Liver (tissue), 9 donors: ENCODE measurements around the gene PHGDH. TPM values are rescaled to one million over a fixed set of nuclear protein-coding genes. Genes with fewer than 3 reads are reported as not detected.

Experiments used
- DNase-seq: peaks from one replicate; pipeline ENCODE4 v3.0.0-alpha.2; 2017; ENCODE audit warnings: low spot score
- H3K27ac ChIP-seq, 2 donors: one replicate each; pipeline ENCODE4 v1.7.0; 2013; ENCODE audit warnings: inconsistent platforms in 2 of 2, low read length in 2 of 2, control low read depth in 1 of 2, low read depth in 1 of 2, mild to moderate bottlenecking in 1 of 2
- H3K27me3 ChIP-seq, 4 donors: one replicate each; pipeline versions ENCODE4 v1.6.1 to v1.7.0; 2013; ENCODE audit warnings: low read length in 3 of 4, inconsistent platforms in 1 of 4, mild to moderate bottlenecking in 1 of 4, moderate library complexity in 1 of 4; ENCODE audit not compliant: control insufficient read depth in 4 of 4, insufficient read depth in 4 of 4
- H3K36me3 ChIP-seq, 4 donors: one replicate each; pipeline versions ENCODE4 v1.6.1 to v1.7.0; 2013; ENCODE audit warnings: low read length in 3 of 4, mild to moderate bottlenecking in 3 of 4, low read depth in 1 of 4, moderate library complexity in 1 of 4; ENCODE audit not compliant: control insufficient read depth in 4 of 4, insufficient read depth in 3 of 4
- H3K4me1 ChIP-seq, 4 donors: one replicate each; pipeline versions ENCODE4 v1.6.1 to v1.7.0; 2013; ENCODE audit warnings: low read length in 3 of 4, mild to moderate bottlenecking in 3 of 4, moderate library complexity in 1 of 4; ENCODE audit not compliant: control insufficient read depth in 4 of 4, insufficient read depth in 4 of 4
- H3K4me3 ChIP-seq, 3 donors: one replicate each; pipeline versions ENCODE4 v1.6.1 to v1.7.0; 2013; ENCODE audit warnings: low read length in 3 of 3, control low read depth in 1 of 3, low read depth in 1 of 3, mild to moderate bottlenecking in 1 of 3
- H3K9ac ChIP-seq, 2 donors: one replicate each; pipeline ENCODE4 v1.7.0; 2013; ENCODE audit warnings: low read length in 2 of 2, mild to moderate bottlenecking in 2 of 2, moderate library complexity in 2 of 2, control low read depth in 1 of 2, low read depth in 1 of 2
- H3K9me3 ChIP-seq, 4 donors: one replicate each; pipeline versions ENCODE4 v1.6.1 to v1.7.0; 2013; ENCODE audit warnings: low read length in 3 of 4; ENCODE audit not compliant: control insufficient read depth in 4 of 4
- ATF3 ChIP-seq: IDR thresholded peaks from 2 replicates; pipeline ENCODE4 v1.6.1; 2016; ENCODE audit warnings: antibody characterized with exemption
- CTCF ChIP-seq: fragments of 150-350 bp; IDR thresholded peaks from 2 replicates; pipeline ENCODE4 v1.5.1; 2017; ENCODE audit warnings: improper control_type of control experiment, low read depth, low read length; ENCODE audit not compliant: missing input control
- EGR1 ChIP-seq, 2 donors: IDR thresholded peaks; 2 replicates each; pipeline ENCODE4 v1.6.1; 2016 to 2018; ENCODE audit warnings: antibody characterized with exemption in 2 of 2, low read depth in 2 of 2
- FOXA1 ChIP-seq: IDR thresholded peaks from 2 replicates; pipeline ENCODE4 v1.6.1; 2016; ENCODE audit warnings: antibody characterized with exemption
- FOXA2 ChIP-seq: IDR thresholded peaks from 2 replicates; pipeline ENCODE4 v1.6.1; 2016; ENCODE audit warnings: antibody characterized with exemption
- GABPA ChIP-seq, 2 donors: IDR thresholded peaks in 1 of 2; conservative IDR thresholded peaks in 1 of 2; 2 replicates each; pipeline ENCODE4 v1.6.1; 2016; ENCODE audit warnings: antibody characterized with exemption in 2 of 2, mild to moderate bottlenecking in 1 of 2, moderate library complexity in 1 of 2
- HNF4A ChIP-seq, 2 donors: conservative IDR thresholded peaks; 2 replicates each; pipeline ENCODE4 v1.6.1; 2016; ENCODE audit warnings: antibody characterized with exemption in 2 of 2, mild to moderate bottlenecking in 2 of 2
- HNF4G ChIP-seq: IDR thresholded peaks from 2 replicates; pipeline ENCODE4 v1.6.1; 2016; ENCODE audit warnings: antibody characterized with exemption
- JUND ChIP-seq, 2 donors: IDR thresholded peaks; 2 replicates each; pipeline ENCODE4 v1.6.1; 2016; ENCODE audit warnings: antibody characterized with exemption in 2 of 2
- MAX ChIP-seq: IDR thresholded peaks from 2 replicates; pipeline ENCODE4 v1.6.1; 2016; ENCODE audit warnings: antibody characterized with exemption
- NR2F2 ChIP-seq: IDR thresholded peaks from 2 replicates; pipeline ENCODE4 v1.6.1; 2016; ENCODE audit warnings: antibody characterized with exemption
- RAD21 ChIP-seq, 2 donors: IDR thresholded peaks; 2 replicates each; pipeline ENCODE4 v1.6.1; 2016; ENCODE audit warnings: antibody characterized with exemption in 2 of 2, mild to moderate bottlenecking in 2 of 2
- REST ChIP-seq: IDR thresholded peaks from 2 replicates; pipeline ENCODE4 v1.6.1; 2016; ENCODE audit warnings: antibody characterized with exemption, mild to moderate bottlenecking
- RXRA ChIP-seq, 2 donors: IDR thresholded peaks; 2 replicates each; pipeline ENCODE4 v1.6.1; 2017 to 2018; ENCODE audit warnings: antibody characterized with exemption in 2 of 2, mild to moderate bottlenecking in 1 of 2
- SP1 ChIP-seq: IDR thresholded peaks from 2 replicates; pipeline ENCODE4 v1.6.1; 2018; ENCODE audit warnings: antibody characterized with exemption, mild to moderate bottlenecking
- TAF1 ChIP-seq: conservative IDR thresholded peaks from 2 replicates; pipeline ENCODE4 v1.6.1; 2016; ENCODE audit warnings: antibody characterized with exemption, mild to moderate bottlenecking
- YY1 ChIP-seq: IDR thresholded peaks from 2 replicates; pipeline ENCODE4 v1.6.1; 2016; ENCODE audit warnings: antibody characterized with exemption, mild to moderate bottlenecking
- ZBTB33 ChIP-seq: IDR thresholded peaks from 2 replicates; pipeline ENCODE4 v1.6.1; 2016; ENCODE audit warnings: antibody characterized with exemption
- WGBS: extraction: QIAGEN DNeasy Blood & Tissue Kit; methylation state at CpG from one replicate; pipeline ENCODE4 v1.1.7; 2013; 5-methylcytosine and 5-hydroxymethylcytosine counted together
- polyA plus RNA-seq, 2 donors: library from polyadenylated mRNA; stranded (reverse) in 1 of 2; unstranded in 1 of 2; fragments of 200-250 nt in 1 of 2; fragments of >200 nt in 1 of 2; fragmentation: Nextera tagmentation in 1 of 2; extraction: Ambion mirVana in 1 of 2; gene quantifications; one replicate each; pipeline versions ENCODE4 v1.2.1 to v1.2.3, GENCODE V29; 2013 to 2015
- total RNA-seq, 2 donors: library from RNA; depleted of rRNA; stranded (reverse); fragments of >200 nt; gene quantifications; one replicate each; pipeline ENCODE4 v1.2.3, GENCODE V29; 2014
- donor health status: healthy.
- donor health status: healthy.
- donor health status: healthy.
- donor health status: healthy.
- donor health status: healthy.

The PHGDH gene
- total and polyA plus RNA-seq, 4 donors: 48.0 to 178 (median 80.5) TPM

GRCh38 chr1:119731060-119731459, 19.3 kb downstream of the PHGDH start:
- Histone ChIP-seq H3K9me3 (no peaks in the 10 kb centered on the region), H3K36me3 (peaks cover 0 to 19% (median 6%) of the 10 kb centered on the region in 4 donors), H3K4me1 (peaks cover 10 to 70% (median 47%) of the 10 kb centered on the region in 4 donors), H3K9ac (no peak overlapping the region), H3K27ac (no peak overlapping the region), H3K27me3 (no peaks in the 10 kb centered on the region), H3K4me3 (no peak overlapping the region)
- 89% methylated on average over 5 of the region's 5 CpGs for WGBS
- no peak for TF ChIP-seq SP1
- no peak for DNase-seq

GRCh38 chr1:119731741-119732430, 20.2 kb downstream of the PHGDH start:
- no peak overlapping the region for H3K27ac ChIP-seq
- peaks cover 10 to 79% (median 47%) of the 10 kb centered on the region in 4 donors for H3K4me1 ChIP-seq
- H3K36me3 ChIP-seq: peaks cover 0 to 24% (median 8%) of the 10 kb centered on the region in 4 donors
- H3K4me3 ChIP-seq: no peak overlapping the region
- TF ChIP-seq HNF4A (conservative IDR thresholded peaks at IDR 0.05): no peak
- TF ChIP-seq EGR1 (IDR thresholded peaks at IDR 0.05; ENCODE audit: low read depth in 2 of 2): no peak
- TF ChIP-seq RAD21 (IDR thresholded peaks at IDR 0.05): no peak
- no peak for TF ChIP-seq NR2F2
- TF ChIP-seq YY1: no peak
- no peak for TF ChIP-seq RXRA (IDR thresholded peaks at IDR 0.05)
- no peak for TF ChIP-seq ZBTB33
- no peak for TF ChIP-seq FOXA2
- TF ChIP-seq CTCF: no peak
- no peak for TF ChIP-seq TAF1
- no peak for TF ChIP-seq ATF3
- TF ChIP-seq REST: no peak
- TF ChIP-seq MAX: no peak
- TF ChIP-seq FOXA1: no peak
- no peak for TF ChIP-seq JUND (IDR thresholded peaks at IDR 0.05)
- no peak for TF ChIP-seq SP1
- no peak for TF ChIP-seq GABPA (IDR thresholded peaks at IDR 0.05 in 1 of 2, conservative IDR thresholded peaks at IDR 0.05 in 1 of 2)
- no peak for TF ChIP-seq HNF4G
- no peaks in the 10 kb centered on the region for H3K9me3 ChIP-seq
- WGBS: 84% methylated on average over 6 of the region's 6 CpGs
- no peaks in the 10 kb centered on the region for H3K27me3 ChIP-seq
- no peak for DNase-seq
- no peak overlapping the region for H3K9ac ChIP-seq
